RWPE2 (cell line): ENCODE results near the gene RIOK2.

Experiments
- ATAC-seq: fragments of 200-7000 bp; cut with Tn5 transposase; 3 replicates; pipeline ENCODE4 v1.9.1; 2021; ENCODE audit warnings: low read depth
- DNase-seq: peaks from one replicate; pipeline ENCODE4 v3.0.0-alpha.2; 2020; ENCODE audit warnings: low spot score
- H3K27ac ChIP-seq: fragments of 450-650 bp; 2 replicates; pipeline ENCODE4 v1.5.1; 2017; ENCODE audit warnings: mild to moderate bottlenecking; ENCODE audit not compliant: poor library complexity, severe bottlenecking
- H3K27me3 ChIP-seq: fragments of 250-450 bp; sonication (Bioruptor Pico); 2 replicates; pipeline ENCODE4 v1.5.1; 2021; ENCODE audit warnings: mild to moderate bottlenecking, moderate library complexity; ENCODE audit not compliant: insufficient read depth, poor library complexity, severe bottlenecking
- H3K36me3 ChIP-seq: fragments of 250-450 bp; sonication (Bioruptor Pico); 2 replicates; pipeline ENCODE4 v1.5.1; 2020; ENCODE audit warnings: low read depth, mild to moderate bottlenecking, moderate library complexity
- H3K4me1 ChIP-seq: fragments of 250-450 bp; sonication (Bioruptor Pico); 2 replicates; pipeline ENCODE4 v1.5.1; 2021; ENCODE audit warnings: mild to moderate bottlenecking, moderate library complexity; ENCODE audit not compliant: insufficient read depth, poor library complexity, severe bottlenecking
- H3K4me3 ChIP-seq: fragments of 250-450 bp; sonication (Bioruptor Pico); 2 replicates; pipeline ENCODE4 v1.5.1; 2021; ENCODE audit warnings: mild to moderate bottlenecking, moderate library complexity; ENCODE audit not compliant: severe bottlenecking
- H3K9me3 ChIP-seq: fragments of 250-450 bp; sonication (Bioruptor Pico); 2 replicates; pipeline ENCODE4 v1.5.1; 2021; ENCODE audit warnings: mild to moderate bottlenecking, moderate library complexity; ENCODE audit not compliant: severe bottlenecking
- CTCF ChIP-seq: fragments of 450-650 bp; IDR thresholded peaks from one replicate; pipeline ENCODE4 v1.5.1; 2017; ENCODE audit warnings: mild to moderate bottlenecking, moderate library complexity; ENCODE audit not compliant: poor library complexity, severe bottlenecking

RIOK2 gene

DNA sequence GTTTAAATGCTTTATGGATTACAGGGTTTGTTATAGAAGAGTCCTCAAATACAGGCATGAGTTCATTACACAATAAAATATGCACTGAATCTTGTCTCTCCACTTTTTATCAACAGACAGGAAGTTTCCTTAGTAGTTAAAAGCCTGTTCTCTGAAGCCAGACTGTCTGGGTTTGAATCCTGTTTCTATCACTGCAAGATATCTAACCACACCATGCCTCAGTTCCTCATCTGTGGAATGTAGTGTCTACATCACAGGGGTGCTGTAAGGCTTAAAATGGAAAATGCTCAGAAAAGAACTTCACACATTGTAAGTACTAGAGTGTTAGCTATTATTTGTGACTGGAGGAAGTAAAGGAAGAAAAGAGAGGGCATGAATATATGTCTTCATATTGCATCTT, 49.9 kb downstream of the RIOK2 start:
- ATAC-seq (no peak), DNase-seq (no peak)
- Histone ChIP-seq H3K9me3 (no peaks in the 10 kb centered on the region), H3K36me3 (no peaks in the 10 kb centered on the region), H3K27ac (no peak overlapping the region), H3K4me3 (no peak overlapping the region), H3K27me3 (no peaks in the 10 kb centered on the region), H3K4me1 (no peaks in the 10 kb centered on the region)
- TF ChIP-seq CTCF = no peak

DNA sequence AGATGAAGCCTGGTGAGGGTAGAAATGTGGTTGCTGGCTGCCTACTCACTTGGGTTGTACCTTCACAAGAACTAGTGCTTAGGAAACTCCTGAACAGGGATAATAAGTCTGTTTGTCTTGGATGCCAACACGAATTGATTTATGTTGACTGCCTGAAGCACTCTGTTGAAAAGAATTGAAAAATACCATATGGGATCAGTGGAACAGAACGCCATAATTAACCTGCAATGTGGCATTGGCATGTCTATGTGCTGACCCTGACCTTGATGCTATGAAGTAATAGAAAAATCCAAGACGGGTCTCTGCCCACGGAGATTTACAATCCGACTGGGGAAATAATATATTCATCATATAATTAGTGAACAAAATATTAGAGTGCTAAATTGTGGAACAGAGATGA, 51.1 kb downstream of the RIOK2 start:
- ATAC-seq = no peak
- no peak for DNase-seq
- Histone ChIP-seq H3K27me3 (no peaks in the 10 kb centered on the region), H3K4me1 (no peaks in the 10 kb centered on the region), H3K9me3 (no peaks in the 10 kb centered on the region), H3K4me3 (no peak overlapping the region), H3K36me3 (no peaks in the 10 kb centered on the region), H3K27ac (no peak overlapping the region)
- no peak for TF ChIP-seq CTCF

DNA sequence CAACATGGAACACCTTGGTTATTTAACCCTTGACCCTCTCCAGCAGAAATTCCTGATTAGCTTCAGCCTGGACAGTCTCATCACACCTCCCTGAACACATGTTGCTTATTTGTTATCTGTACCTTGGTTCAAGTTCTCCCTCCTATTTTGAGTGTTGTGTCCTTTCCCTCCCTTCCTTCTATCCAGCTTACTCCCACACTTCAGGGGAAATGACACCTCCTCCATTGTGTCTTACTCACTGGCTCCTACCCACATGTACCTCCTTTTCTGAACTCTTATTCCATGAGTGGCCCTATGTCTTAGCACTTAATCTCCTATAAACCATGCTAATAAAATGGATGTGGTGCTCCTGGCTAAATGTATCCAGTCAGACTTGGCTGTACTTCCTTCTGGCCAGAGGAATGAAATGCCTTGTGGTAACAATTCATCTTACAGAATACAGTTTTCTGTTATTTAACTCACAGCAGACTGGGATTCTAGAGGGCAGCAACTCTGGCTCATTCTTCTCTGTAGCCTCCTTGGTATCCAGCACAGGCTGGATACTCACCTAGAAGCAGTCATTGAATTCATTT, 51.8 kb downstream of the RIOK2 start:
- Histone ChIP-seq H3K9me3 (no peaks in the 10 kb centered on the region), H3K4me3 (no peak overlapping the region), H3K4me1 (no peaks in the 10 kb centered on the region), H3K27me3 (no peaks in the 10 kb centered on the region), H3K27ac (no peak overlapping the region), H3K36me3 (no peaks in the 10 kb centered on the region)
- no peak for DNase-seq
- no peak for TF ChIP-seq CTCF
- ATAC-seq = no peak

GRCh38 chr5:97127727-97128126, 55.3 kb downstream of the RIOK2 start:
- Histone ChIP-seq H3K4me1 (peaks cover 8% of the 10 kb centered on the region), H3K9me3 (no peaks in the 10 kb centered on the region), H3K4me3 (no peak overlapping the region), H3K27me3 (no peaks in the 10 kb centered on the region), H3K27ac (no peak overlapping the region), H3K36me3 (no peaks in the 10 kb centered on the region)
- DNase-seq (no peak), ATAC-seq (no peak)
- no peak for TF ChIP-seq CTCF

DNA sequence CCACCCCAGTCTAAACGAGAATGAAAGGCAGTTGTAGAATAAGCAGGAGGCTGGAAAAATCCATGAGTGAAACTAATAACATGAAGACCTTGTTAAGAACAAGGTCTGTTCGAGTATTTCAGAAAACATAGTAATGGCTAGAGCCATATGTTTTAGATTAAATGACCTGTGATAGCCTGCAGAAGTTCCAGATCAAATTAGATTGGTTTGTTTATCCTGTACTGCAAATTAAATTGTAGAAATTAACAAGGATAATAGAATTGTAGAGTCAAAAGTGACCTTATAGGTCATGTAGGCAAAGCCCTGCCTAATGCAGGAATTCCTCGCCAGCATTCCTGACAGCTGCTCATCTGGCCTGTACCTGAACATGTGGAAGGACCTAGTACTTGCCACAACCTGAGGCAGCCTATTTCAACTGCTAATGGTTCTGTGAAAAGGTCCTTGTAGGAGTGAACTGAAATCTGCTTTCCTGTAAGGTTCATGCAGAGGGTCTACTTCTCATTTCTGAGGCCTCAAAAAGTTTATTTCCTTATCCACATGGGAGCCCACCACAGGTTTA, 57.8 kb downstream of the RIOK2 start:
- ATAC-seq = no peak
- TF ChIP-seq CTCF = no peak

More for the DNA sequence above, 57.8 kb downstream of the RIOK2 start:
- Histone ChIP-seq H3K27me3 (no peaks in the 10 kb centered on the region), H3K4me3 (no peak overlapping the region), H3K9me3 (no peaks in the 10 kb centered on the region), H3K4me1 (peaks cover 8% of the 10 kb centered on the region), H3K27ac (no peak overlapping the region), H3K36me3 (no peaks in the 10 kb centered on the region)
- no peak for DNase-seq
